ENCODE data around the gene APOBEC3A. TPM values are rescaled to one million over a fixed set of nuclear protein-coding genes. Genes with fewer than 3 reads are reported as not detected.

The APOBEC3A gene
- total and polyA plus RNA-seq, 2 of the 13 experiments (the other 11 are each of a cell fraction or from before 2014, with no cell fraction given): not detected

DNA sequence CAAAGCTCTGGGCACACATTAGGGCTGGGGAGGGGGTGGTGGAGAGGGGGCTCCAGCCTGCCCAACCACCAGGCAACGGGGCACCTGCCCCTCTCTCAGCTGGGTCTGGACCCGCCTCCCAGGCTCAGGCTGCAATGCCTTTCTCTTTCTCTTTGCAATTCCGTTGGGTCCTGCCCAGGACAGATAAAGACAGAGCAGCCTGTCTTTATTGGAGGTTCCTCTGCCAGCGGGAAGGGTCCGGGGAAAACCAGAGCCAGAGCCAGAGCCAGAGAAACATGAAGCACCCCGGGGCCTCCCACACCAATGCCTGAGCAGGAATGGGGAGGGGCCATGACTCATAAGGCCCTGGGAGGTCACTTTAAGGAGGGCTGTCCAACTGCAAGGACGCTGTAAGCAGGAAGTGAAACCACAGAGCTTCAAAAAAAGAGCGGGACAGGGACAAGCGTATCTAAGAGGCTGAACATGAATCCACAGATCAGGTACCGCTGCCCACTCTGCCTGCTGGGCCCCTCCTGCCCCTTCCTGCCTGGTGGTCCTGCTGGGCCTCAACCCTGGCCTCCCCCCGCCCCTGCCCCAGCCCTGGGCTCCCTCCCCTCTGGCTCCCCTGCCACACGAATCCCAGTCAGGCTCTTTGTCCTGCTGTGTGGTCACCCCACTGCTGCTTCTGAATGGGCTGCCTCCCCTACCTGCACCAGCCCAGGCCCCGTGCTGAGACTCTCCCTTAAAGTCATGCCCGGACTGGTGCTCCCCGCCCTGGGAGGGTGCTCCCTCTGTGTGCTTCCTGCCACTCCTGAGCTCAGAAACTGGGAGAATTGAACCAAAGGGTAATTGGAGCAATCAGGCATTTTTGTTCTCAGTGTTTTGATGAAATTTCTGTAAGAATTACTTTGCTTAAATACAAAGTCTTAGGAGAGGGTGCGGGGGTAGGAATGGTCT lies 24.9 kb downstream of the APOBEC3A start, which contains the start of gene APOBEC3B (continued):
- TF ChIP-seq, protein P1, sequence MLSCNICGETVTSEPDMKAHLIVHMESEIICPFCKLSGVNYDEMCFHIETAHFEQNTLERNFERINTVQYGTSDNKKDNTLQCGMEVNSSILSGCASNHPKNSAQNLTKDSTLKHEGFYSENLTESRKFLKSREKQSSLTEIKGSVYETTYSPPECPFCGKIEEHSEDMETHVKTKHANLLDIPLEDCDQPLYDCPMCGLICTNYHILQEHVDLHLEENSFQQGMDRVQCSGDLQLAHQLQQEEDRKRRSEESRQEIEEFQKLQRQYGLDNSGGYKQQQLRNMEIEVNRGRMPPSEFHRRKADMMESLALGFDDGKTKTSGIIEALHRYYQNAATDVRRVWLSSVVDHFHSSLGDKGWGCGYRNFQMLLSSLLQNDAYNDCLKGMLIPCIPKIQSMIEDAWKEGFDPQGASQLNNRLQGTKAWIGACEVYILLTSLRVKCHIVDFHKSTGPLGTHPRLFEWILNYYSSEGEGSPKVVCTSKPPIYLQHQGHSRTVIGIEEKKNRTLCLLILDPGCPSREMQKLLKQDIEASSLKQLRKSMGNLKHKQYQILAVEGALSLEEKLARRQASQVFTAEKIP (CRISPR knock-in tag; IDR thresholded peaks at IDR 0.05; ENCODE audit: borderline replicate concordance): no peak
- TF ChIP-seq MAZ (IDR thresholded peaks at IDR 0.05; ENCODE audit: borderline replicate concordance, low read depth, low read length): no peak
- no peak for TF ChIP-seq MAZ (CRISPR knock-in tag; IDR thresholded peaks at IDR 0.05; ENCODE audit: low read depth)
- TF ChIP-seq, protein P2, sequence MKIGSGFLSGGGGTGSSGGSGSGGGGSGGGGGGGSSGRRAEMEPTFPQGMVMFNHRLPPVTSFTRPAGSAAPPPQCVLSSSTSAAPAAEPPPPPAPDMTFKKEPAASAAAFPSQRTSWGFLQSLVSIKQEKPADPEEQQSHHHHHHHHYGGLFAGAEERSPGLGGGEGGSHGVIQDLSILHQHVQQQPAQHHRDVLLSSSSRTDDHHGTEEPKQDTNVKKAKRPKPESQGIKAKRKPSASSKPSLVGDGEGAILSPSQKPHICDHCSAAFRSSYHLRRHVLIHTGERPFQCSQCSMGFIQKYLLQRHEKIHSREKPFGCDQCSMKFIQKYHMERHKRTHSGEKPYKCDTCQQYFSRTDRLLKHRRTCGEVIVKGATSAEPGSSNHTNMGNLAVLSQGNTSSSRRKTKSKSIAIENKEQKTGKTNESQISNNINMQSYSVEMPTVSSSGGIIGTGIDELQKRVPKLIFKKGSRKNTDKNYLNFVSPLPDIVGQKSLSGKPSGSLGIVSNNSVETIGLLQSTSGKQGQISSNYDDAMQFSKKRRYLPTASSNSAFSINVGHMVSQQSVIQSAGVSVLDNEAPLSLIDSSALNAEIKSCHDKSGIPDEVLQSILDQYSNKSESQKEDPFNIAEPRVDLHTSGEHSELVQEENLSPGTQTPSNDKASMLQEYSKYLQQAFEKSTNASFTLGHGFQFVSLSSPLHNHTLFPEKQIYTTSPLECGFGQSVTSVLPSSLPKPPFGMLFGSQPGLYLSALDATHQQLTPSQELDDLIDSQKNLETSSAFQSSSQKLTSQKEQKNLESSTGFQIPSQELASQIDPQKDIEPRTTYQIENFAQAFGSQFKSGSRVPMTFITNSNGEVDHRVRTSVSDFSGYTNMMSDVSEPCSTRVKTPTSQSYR (CRISPR knock-in tag; IDR thresholded peaks at IDR 0.05; ENCODE audit: borderline replicate concordance): no peak
- TF ChIP-seq KLF9 (CRISPR knock-in tag; IDR thresholded peaks at IDR 0.05; ENCODE audit: low read depth): no peak
- TF ChIP-seq, protein P3, sequence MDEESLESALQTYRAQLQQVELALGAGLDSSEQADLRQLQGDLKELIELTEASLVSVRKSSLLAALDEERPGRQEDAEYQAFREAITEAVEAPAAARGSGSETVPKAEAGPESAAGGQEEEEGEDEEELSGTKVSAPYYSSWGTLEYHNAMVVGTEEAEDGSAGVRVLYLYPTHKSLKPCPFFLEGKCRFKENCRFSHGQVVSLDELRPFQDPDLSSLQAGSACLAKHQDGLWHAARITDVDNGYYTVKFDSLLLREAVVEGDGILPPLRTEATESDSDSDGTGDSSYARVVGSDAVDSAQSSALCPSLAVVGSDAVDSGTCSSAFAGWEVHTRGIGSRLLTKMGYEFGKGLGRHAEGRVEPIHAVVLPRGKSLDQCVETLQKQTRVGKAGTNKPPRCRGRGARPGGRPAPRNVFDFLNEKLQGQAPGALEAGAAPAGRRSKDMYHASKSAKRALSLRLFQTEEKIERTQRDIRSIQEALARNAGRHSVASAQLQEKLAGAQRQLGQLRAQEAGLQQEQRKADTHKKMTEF (CRISPR knock-in tag; IDR thresholded peaks at IDR 0.05): 0 out of 2 replicates have a peak, but pooled peaks have one; percentile 21
- TF ChIP-seq WIZ (CRISPR knock-in tag; IDR thresholded peaks at IDR 0.05): no peak
- peak; percentile 19; the same call in 1 of the 2 replicates for TF ChIP-seq KDM2A (CRISPR knock-in tag; IDR thresholded peaks at IDR 0.05; ENCODE audit: borderline replicate concordance, low read depth)
- TF ChIP-seq, protein P4, sequence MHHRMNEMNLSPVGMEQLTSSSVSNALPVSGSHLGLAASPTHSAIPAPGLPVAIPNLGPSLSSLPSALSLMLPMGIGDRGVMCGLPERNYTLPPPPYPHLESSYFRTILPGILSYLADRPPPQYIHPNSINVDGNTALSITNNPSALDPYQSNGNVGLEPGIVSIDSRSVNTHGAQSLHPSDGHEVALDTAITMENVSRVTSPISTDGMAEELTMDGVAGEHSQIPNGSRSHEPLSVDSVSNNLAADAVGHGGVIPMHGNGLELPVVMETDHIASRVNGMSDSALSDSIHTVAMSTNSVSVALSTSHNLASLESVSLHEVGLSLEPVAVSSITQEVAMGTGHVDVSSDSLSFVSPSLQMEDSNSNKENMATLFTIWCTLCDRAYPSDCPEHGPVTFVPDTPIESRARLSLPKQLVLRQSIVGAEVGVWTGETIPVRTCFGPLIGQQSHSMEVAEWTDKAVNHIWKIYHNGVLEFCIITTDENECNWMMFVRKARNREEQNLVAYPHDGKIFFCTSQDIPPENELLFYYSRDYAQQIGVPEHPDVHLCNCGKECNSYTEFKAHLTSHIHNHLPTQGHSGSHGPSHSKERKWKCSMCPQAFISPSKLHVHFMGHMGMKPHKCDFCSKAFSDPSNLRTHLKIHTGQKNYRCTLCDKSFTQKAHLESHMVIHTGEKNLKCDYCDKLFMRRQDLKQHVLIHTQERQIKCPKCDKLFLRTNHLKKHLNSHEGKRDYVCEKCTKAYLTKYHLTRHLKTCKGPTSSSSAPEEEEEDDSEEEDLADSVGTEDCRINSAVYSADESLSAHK (CRISPR knock-in tag; IDR thresholded peaks at IDR 0.05; ENCODE audit: borderline replicate concordance): no peak
- TF ChIP-seq ZNF44 (CRISPR knock-in tag; IDR thresholded peaks at IDR 0.05): no peak
- TF ChIP-seq, protein P5, sequence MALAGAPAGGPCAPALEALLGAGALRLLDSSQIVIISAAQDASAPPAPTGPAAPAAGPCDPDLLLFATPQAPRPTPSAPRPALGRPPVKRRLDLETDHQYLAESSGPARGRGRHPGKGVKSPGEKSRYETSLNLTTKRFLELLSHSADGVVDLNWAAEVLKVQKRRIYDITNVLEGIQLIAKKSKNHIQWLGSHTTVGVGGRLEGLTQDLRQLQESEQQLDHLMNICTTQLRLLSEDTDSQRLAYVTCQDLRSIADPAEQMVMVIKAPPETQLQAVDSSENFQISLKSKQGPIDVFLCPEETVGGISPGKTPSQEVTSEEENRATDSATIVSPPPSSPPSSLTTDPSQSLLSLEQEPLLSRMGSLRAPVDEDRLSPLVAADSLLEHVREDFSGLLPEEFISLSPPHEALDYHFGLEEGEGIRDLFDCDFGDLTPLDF (CRISPR knock-in tag; IDR thresholded peaks at IDR 0.05): no peak
- no peak for TF ChIP-seq ZNF296 (CRISPR knock-in tag; conservative IDR thresholded peaks at IDR 0.05)
- TF ChIP-seq SAFB2 (CRISPR knock-in tag; IDR thresholded peaks at IDR 0.05; ENCODE audit: borderline replicate concordance, low read depth): no peak
- no peak for TF ChIP-seq ZNF839 (CRISPR knock-in tag; IDR thresholded peaks at IDR 0.05; ENCODE audit: borderline replicate concordance)
- TF ChIP-seq PAX8 (CRISPR knock-in tag; IDR thresholded peaks at IDR 0.05; ENCODE audit: borderline replicate concordance): no peak
- TF ChIP-seq RAD21 (CRISPR knock-in tag; IDR thresholded peaks at IDR 0.05): no peak
- no peak for TF ChIP-seq FIP1L1 (IDR thresholded peaks at IDR 0.05; ENCODE audit: borderline replicate concordance, insufficient read depth, low read depth, low read length)
- TF ChIP-seq ZNF160 (CRISPR knock-in tag; IDR thresholded peaks at IDR 0.05): no peak
